ENCODE measurements around the gene GNAI3.

Gene GNAI3

DNA sequence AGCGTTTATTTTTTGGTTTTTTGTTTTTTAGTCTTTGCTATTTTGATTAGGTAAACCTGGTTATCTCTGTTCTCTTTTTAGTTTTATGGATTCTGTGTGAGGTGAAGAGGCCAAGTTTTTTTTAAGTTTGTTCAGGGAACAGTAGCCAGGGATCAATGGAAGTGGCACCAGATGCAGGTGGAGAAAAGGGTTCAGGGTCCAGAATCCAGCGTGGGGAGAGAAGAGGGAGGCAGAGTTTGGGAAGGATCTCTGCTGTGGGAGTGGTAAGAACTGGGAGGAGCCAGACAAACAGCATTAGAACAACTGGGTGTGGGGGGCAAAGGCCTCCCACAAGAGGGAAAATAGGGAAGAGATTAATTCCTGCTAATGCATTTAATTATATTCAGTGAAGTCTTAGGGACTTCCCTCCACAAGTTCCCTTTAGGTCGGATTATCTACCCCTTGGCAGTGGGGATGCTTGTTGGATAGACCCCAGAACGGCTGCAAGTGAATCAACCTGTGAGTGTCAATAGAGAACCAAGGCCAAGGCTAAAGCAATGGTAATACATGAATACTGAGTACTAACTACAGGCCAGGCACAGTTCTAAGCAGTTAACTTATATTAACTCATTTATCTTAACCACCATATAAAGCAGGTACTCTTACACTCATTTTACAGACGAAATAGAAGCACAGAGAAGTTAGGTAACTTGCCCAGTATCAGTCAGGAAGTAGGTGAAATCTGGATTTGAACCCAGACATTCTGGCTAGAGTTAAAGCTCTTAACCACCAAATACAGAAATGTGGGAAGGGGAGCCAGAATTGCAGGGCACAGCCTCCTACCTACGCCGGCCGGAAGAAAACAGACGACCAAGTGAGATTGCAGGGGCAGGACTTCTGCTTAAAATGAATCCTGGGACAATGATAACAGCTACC, 70.5 kb downstream of the GNAI3 start:
- H3K4me1 ChIP-seq (ENCODE audit: control insufficient read depth, insufficient read depth, low read length), result peaks cover 6% of the 10 kb centered on the region
- H3K4me3 ChIP-seq (ENCODE audit: low read length), result peak overlapping the region; percentile 92
- H3K9ac ChIP-seq (ENCODE audit: low read length), result peak overlapping the region; percentile 45
- no peaks in the 10 kb centered on the region for H3K36me3 ChIP-seq (ENCODE audit: control insufficient read depth, insufficient read depth, low read length)
- H3K27ac ChIP-seq (ENCODE audit: low read depth, low read length), result peak overlapping the region; percentile 3
- no peaks in the 10 kb centered on the region for H3K27me3 ChIP-seq (ENCODE audit: control insufficient read depth, insufficient read depth, low read length)

DNA sequence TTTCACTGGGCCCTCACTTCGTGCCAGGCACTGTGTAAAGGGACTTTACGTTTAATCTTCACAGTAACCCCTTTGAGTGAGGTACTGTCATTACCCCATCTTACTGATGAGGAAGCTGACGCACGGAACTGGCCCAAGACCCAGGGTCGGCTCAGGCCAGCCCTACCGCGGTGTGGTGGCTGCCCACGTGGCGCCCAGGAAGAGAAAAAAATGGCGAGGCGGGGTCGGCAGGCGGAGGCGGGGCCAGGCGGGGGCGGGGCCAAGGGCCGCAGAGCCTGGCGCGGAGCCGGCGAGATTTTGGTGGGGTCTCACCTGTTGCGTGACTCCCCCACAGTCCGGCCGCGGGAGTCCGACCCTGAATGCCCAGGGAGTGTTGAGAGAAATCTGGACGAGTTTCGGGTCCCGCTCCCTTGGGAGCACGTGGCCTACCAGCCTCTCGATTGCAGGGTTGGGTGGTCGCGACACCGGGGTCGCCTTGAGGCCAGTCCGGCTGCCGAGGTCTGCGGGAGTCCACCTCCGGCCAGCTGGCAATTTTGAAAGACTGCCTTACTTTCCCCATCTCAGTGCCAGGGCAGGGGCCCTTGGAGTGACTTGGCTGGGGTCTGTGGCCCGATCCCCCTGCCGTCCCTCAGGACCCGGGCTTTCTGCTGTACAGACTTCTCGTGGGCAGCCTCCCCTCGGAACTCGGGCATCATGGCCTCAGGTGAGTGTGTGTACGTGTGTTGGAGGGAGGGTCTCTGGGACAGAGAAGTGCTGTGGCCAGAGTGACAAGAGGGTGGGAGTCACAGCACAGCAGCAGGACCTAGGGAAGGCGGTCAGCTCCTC, 71.4 kb downstream of the GNAI3 start, which contains the start of the genes AMPD2 and GNAT2:
Gene AMPD2 (plus strand): TSS at position 262 of the 825 bp plus-strand sequence. CDS start 1,339 bp downstream, outside the sequence.
Gene GNAT2 (minus strand): TSS at position 41 of the 825 bp plus-strand sequence. CDS start 6,746 bp downstream, outside the sequence.
- Histone ChIP-seq H3K4me3 (ENCODE audit: low read length) (peak within 1 kb of the TSS; percentile 92), H3K4me1 (ENCODE audit: control insufficient read depth, insufficient read depth, low read length) (peaks cover 6% of the 10 kb centered on the region), H3K36me3 (ENCODE audit: control insufficient read depth, insufficient read depth, low read length) (no peaks in the 10 kb centered on the region), H3K9ac (ENCODE audit: low read length) (peak within 1 kb of the TSS; percentile 57), H3K27me3 (ENCODE audit: control insufficient read depth, insufficient read depth, low read length) (no peaks in the 10 kb centered on the region), H3K27ac (ENCODE audit: low read depth, low read length) (peak within 1 kb of the TSS; percentile 72)

DNA sequence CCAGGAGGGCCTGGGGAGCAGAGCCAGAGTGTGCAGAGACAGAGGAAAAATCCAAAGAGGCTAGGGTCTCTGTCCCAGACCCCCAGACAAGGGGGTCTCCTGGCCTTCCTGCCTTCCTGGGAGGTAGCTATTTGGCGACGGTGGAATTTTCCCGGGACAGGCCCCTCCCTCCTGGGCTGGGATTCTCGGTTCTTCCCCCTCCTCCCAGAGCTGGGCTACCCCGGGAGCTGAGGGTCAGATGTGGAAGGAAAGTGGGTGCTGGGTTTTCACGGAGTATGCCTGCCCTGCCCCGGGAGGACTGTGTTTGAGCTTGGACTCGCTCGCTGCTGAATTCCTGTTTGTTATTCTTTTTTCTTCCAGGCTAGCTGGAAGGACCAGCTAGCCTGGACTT, 72.0 kb downstream of the GNAI3 start:
- Histone ChIP-seq H3K4me3 (ENCODE audit: low read length) (peak overlapping the region; percentile 92), H3K27me3 (ENCODE audit: control insufficient read depth, insufficient read depth, low read length) (no peaks in the 10 kb centered on the region), H3K4me1 (ENCODE audit: control insufficient read depth, insufficient read depth, low read length) (peaks cover 6% of the 10 kb centered on the region), H3K27ac (ENCODE audit: low read depth, low read length) (peak overlapping the region; percentile 72), H3K9ac (ENCODE audit: low read length) (peak overlapping the region; percentile 57), H3K36me3 (ENCODE audit: control insufficient read depth, insufficient read depth, low read length) (no peaks in the 10 kb centered on the region)

DNA sequence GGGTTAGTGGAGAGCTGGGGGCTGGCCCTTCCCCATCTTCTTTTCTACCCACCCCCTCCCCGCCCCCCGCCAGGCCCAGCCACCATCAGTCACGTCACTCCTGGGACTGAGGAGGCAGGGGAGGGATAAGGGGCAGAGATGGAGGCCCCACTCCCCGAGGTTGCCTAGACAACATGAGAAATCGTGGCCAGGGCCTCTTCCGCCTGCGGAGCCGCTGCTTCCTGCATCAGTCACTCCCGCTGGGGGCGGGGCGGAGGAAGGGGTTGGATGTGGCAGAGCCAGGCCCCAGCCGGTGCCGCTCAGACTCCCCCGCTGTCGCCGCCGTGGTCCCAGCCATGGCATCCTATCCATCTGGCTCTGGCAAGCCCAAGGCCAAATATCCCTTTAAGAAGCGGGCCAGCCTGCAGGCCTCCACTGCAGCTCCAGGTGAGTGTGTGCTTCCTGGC, 72.4 kb downstream of the GNAI3 start:
- H3K27ac ChIP-seq (ENCODE audit: low read depth, low read length), result peak overlapping the region; percentile 72
- peaks cover under 1% of the 10 kb centered on the region for H3K36me3 ChIP-seq (ENCODE audit: control insufficient read depth, insufficient read depth, low read length)
- peak overlapping the region; percentile 57 for H3K9ac ChIP-seq (ENCODE audit: low read length)
- H3K27me3 ChIP-seq (ENCODE audit: control insufficient read depth, insufficient read depth, low read length), result no peaks in the 10 kb centered on the region
- peak overlapping the region; percentile 92 for H3K4me3 ChIP-seq (ENCODE audit: low read length)
- peaks cover 6% of the 10 kb centered on the region for H3K4me1 ChIP-seq (ENCODE audit: control insufficient read depth, insufficient read depth, low read length)

DNA sequence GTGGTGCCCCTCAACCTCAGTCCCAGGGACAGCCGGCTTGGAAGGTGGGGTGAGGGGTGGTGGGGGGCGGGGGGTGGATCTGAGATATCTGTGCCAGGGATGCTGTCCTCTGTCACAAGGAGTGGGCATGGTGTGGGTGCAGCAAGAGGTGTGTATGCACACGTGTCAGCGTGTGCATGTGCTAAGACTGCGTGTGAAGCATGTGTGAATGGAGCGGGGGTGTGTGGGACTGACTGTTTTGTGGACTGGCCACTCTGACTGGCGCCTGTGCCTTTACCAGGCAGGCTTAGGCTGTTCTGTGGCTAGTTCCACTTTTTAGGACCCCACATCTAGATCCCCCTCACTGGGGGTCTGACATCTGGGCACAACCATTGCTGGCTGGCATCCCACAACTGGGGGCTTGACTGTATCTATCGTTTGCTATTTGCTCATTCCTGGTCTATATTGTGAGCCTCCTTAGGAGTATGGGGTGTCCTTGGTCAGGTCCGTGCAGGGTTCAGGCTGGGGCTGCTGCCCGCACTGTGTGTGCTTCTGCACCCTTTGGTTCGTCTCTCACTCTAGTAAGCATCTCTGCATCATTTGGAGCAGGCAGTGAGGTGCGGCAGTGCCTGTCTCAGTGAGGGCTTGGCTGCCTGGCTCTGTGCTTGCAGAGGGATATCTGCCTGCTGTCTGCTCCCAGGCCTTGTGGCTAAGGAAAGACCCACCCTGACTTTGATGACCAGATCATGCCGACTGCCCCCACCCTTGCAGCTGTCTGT, 73.1 kb downstream of the GNAI3 start:
- peak overlapping the region; percentile 92 for H3K4me3 ChIP-seq (ENCODE audit: low read length)
- peaks cover 3% of the 10 kb centered on the region for H3K36me3 ChIP-seq (ENCODE audit: control insufficient read depth, insufficient read depth, low read length)
- no peaks in the 10 kb centered on the region for H3K27me3 ChIP-seq (ENCODE audit: control insufficient read depth, insufficient read depth, low read length)
- H3K27ac ChIP-seq (ENCODE audit: low read depth, low read length), result no peak overlapping the region
- peaks cover 6% of the 10 kb centered on the region for H3K4me1 ChIP-seq (ENCODE audit: control insufficient read depth, insufficient read depth, low read length)
- H3K9ac ChIP-seq (ENCODE audit: low read length), result peak overlapping the region; percentile 43

DNA sequence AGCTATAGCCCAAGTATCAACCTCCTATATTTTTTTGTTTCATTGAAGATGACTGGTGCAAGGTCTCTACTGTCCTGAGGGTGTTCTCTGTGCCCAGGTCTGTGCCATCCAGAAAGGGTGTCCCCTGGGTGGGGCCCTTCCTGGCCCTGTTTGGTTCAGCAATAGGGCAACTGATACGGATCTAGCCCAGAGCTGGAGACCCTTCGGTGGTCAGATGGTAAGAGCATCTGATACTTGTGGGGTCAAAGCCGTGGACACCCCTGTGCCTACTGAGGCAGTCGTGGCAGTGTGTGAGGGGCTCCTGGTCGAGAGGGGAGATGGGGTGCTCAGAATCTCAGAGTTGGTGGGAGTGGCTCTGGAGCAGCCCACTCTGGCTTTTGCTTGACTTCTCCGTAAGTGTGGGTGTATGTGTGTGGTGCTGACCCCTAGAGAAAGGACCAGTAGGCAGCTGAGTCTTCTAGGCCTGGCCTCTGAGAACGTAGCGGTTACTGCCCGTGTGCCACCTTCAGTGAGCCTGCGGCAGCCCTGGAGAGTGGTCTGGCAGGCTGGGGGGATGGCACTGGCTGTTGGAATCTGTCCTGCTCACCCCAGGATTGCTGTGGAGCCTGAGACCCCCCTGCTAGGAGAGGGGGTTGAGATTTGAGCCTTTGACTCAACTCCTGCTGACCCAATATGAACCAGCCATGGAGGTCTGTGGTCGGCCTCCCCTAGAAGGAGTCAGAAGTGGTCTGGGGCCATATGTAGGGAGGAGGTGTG, 73.9 kb downstream of the GNAI3 start:
- H3K36me3 ChIP-seq (ENCODE audit: control insufficient read depth, insufficient read depth, low read length), result peaks cover 5% of the 10 kb centered on the region
- H3K4me3 ChIP-seq (ENCODE audit: low read length), result no peak overlapping the region
- H3K27me3 ChIP-seq (ENCODE audit: control insufficient read depth, insufficient read depth, low read length), result no peaks in the 10 kb centered on the region
- no peak overlapping the region for H3K27ac ChIP-seq (ENCODE audit: low read depth, low read length)
- no peak overlapping the region for H3K9ac ChIP-seq (ENCODE audit: low read length)
- peaks cover 6% of the 10 kb centered on the region for H3K4me1 ChIP-seq (ENCODE audit: control insufficient read depth, insufficient read depth, low read length)

DNA sequence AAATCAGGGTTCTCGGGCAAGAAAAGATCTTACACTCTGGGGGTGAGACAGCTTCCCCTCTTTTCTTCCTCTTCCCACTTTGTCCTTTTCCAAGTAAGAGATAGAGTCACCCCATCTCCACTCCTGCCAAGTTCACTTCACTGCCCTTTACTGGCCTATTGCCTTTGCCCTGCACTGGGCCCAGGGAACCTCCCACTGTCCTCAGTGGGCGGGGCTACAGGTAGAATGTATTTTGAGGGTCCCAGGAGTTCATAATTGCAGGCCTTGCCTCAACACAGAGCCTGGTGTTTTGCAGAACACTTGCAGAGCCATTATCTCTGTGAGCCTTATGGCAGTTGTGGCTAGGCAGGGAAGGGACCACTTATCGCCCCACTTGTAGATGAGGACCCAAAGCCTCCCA, 74.5 kb downstream of the GNAI3 start:
- Histone ChIP-seq H3K4me1 (ENCODE audit: control insufficient read depth, insufficient read depth, low read length) (peaks cover 6% of the 10 kb centered on the region), H3K27ac (ENCODE audit: low read depth, low read length) (no peak overlapping the region), H3K36me3 (ENCODE audit: control insufficient read depth, insufficient read depth, low read length) (peaks cover 10% of the 10 kb centered on the region), H3K4me3 (ENCODE audit: low read length) (no peak overlapping the region), H3K27me3 (ENCODE audit: control insufficient read depth, insufficient read depth, low read length) (no peaks in the 10 kb centered on the region), H3K9ac (ENCODE audit: low read length) (no peak overlapping the region)

DNA sequence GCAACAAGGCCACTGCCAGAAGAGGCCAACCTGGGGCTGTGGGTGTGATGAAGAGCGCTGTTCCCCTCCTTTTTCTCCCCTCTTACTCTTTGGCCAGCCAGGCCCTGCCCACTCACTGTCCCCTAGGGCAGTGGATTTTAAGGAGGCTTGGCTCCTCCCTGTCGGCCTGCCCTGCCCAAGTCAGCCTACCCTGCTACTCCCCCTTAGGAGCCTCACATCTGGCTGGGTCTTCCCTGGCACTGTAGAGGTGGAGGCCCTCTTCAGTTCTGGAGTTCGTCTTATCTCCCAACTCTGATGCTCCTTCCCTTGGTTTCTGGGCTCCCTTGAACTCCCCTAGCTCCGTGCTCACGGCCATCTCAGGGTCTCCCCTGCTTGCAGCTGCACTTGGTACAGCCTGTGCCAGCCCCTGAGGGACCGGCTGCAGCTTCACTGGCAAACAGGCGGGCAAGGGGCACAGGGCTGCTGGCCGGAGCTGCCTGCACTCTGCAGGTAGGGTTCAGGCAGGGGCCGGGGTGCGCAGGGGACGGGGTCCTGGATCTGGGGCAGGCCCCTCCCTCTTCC, 75.3 kb downstream of the GNAI3 start:
- H3K27me3 ChIP-seq (ENCODE audit: control insufficient read depth, insufficient read depth, low read length), result no peaks in the 10 kb centered on the region
- no peak overlapping the region for H3K27ac ChIP-seq (ENCODE audit: low read depth, low read length)
- H3K36me3 ChIP-seq (ENCODE audit: control insufficient read depth, insufficient read depth, low read length), result peaks cover 18% of the 10 kb centered on the region
- peaks cover 6% of the 10 kb centered on the region for H3K4me1 ChIP-seq (ENCODE audit: control insufficient read depth, insufficient read depth, low read length)
- no peak overlapping the region for H3K9ac ChIP-seq (ENCODE audit: low read length)
- no peak overlapping the region for H3K4me3 ChIP-seq (ENCODE audit: low read length)

DNA sequence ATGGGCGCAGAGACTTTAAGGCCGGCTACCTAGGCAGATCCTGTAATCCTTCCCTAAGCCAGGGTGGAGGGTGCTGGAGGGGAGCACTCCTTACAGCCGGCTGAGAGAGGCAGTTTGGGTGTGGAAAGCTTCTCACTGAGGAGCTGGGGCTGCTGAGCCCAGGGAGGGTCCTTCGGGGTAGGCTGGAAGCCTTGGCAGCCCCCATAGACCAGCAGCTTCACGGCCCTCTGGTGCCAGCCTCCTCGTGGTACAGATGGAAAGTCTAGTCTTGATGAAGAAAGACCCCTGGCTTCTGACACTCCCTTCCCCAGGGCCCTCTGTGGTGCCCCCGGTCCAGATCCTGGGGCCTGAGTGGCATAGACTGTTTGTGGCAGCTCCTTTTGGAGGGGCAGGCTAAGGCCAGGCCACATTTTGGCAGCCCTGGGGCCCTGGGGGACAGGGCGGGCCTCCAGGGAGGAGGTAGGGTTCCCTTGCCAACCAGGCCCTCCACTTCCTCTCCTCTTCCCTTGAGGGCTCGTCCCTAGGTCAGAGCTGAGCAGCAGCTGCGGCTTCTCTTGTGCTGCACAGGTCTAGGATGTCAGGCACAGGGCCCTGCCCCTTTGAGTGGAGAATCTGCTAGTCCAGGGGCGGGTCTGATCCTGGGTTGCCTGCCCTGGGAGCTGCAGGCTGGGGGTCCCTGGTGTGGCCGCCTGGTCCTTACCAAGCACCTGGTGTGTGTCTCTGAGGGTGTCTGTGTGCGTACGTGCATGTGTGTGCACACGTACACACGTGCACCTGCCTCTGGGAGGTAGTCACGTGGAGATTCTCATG, 76.0 kb downstream of the GNAI3 start:
- H3K27ac ChIP-seq (ENCODE audit: low read depth, low read length), result no peak overlapping the region

DNA sequence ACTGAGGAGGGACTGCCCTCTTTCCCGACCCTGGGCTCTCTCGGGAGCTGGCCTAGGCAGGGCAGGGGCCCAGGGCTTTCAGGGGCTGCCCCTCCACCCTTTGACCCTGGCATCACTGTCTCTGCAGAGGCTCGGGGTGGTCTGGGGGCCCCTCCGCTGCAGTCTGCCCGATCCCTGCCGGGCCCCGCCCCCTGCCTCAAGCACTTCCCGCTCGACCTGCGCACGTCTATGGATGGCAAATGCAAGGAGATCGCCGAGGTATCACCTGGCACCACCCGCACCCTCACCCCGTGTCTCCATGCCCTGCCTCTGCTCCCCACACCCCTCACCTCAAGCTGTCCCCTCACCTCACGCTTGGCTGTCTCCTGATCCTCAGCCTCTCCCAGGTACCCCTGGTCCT, 76.8 kb downstream of the GNAI3 start:
- no peak overlapping the region for H3K9ac ChIP-seq (ENCODE audit: low read length)
- no peak overlapping the region for H3K4me3 ChIP-seq (ENCODE audit: low read length)
- peaks cover 3% of the 10 kb centered on the region for H3K4me1 ChIP-seq (ENCODE audit: control insufficient read depth, insufficient read depth, low read length)
- H3K27me3 ChIP-seq (ENCODE audit: control insufficient read depth, insufficient read depth, low read length), result no peaks in the 10 kb centered on the region
- H3K36me3 ChIP-seq (ENCODE audit: control insufficient read depth, insufficient read depth, low read length), result peaks cover 29% of the 10 kb centered on the region
- H3K27ac ChIP-seq (ENCODE audit: low read depth, low read length), result no peak overlapping the region

More for the DNA sequence above, 76.0 kb downstream of the GNAI3 start:
- Histone ChIP-seq H3K4me3 (ENCODE audit: low read length) (no peak overlapping the region), H3K4me1 (ENCODE audit: control insufficient read depth, insufficient read depth, low read length) (peaks cover 5% of the 10 kb centered on the region), H3K27me3 (ENCODE audit: control insufficient read depth, insufficient read depth, low read length) (no peaks in the 10 kb centered on the region), H3K9ac (ENCODE audit: low read length) (no peak overlapping the region), H3K36me3 (ENCODE audit: control insufficient read depth, insufficient read depth, low read length) (peaks cover 25% of the 10 kb centered on the region)

All from rectal smooth muscle tissue (tissue), 1 donor.